Left lobe of liver (tissue), 2 donors: ENCODE measurements around the gene CCDC192. TPM values are rescaled to one million over a fixed set of nuclear protein-coding genes. Genes with fewer than 3 reads are reported as not detected.

ENCODE experiments used
- ATAC-seq: fragments of 200-7000 bp; cut with Tn5 transposase; one replicate; pipeline ENCODE4 v1.9.1; 2020; ENCODE audit warnings: mild to moderate bottlenecking, moderate library complexity
- DNase-seq: peaks from one replicate; pipeline ENCODE4 v3.0.0-alpha.2; 2020; ENCODE audit warnings: low spot score
- total RNA-seq: library from RNA; stranded (reverse); gene quantifications from one replicate; pipeline ENCODE4 v1.2.1, GENCODE V29; 2021
- donor health status: DM: no; HTN: no; CAD: no; lungs with moderate emphysema.
- donor health status: DM: no; HTN: yes; CAD: no.

The CCDC192 gene
- total RNA-seq, 1 donor from 2014 or later, result not detected

DNA sequence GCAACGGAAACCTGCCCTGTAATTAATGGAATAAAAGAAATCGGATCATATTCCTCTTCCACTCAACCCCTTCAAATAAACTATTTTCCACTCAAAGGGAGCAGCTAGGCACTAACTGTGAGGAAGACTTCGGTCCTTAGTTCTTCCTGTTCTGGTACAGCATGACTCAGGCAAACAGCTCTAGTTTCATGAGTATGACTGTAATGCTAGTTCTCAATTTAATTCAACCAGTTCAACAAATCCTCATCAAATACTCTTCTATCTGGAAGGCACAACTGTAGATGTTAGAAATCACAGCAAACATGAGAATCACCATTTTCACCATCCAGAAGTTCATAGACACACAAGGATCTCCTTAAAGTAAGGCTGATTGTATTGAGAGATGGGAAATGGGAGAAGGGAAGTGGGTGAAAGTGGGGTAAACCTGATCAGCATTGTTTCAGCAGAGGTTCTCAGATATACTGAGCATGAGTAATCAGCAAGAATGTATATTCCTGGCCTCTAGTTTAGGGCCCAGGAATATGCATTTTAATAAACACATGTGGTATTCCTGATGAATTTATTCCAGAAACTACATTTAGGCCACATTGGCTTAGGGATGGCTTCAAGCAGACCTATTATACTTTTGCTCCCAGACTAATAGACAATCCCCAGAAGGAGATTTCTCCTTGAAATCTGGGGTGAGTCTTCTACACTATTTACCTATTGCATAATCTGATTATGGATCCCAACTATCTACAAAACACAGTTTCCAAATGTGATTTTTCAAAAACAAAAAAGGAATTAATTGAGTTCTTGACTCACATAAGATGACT, 239.3 kb downstream of the CCDC192 start:
- DNase-seq (no peak), ATAC-seq (no peak)

GRCh38 chr5:127943061-127943371, 239.8 kb downstream of the CCDC192 start:
- no peak for ATAC-seq
- no peak for DNase-seq

DNA sequence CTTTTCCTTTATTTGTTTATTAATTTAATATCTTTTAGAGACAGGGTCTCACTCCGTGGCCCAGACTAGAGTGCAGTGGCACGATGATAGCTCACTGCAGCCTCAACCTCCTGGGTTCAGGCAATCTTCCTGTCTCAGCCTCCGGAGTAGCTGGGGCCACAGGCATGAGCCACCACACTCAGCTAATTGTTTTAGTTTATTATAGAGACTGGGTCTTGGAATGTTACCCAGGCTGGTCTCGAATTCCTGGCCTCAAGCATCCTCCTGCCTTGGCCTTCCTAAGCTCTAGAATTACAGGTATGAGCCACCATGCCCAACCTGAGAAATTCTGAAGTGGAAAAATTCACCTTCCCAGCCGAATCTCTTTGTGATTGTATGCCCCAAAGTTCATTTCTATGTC, 240.9 kb downstream of the CCDC192 start:
- no peak for ATAC-seq
- no peak for DNase-seq

- ATAC-seq (no peak), DNase-seq (no peak)
These were observed 244.8 kb downstream of the CCDC192 start for GRCh38 chr5:127947941-127948340.

DNA sequence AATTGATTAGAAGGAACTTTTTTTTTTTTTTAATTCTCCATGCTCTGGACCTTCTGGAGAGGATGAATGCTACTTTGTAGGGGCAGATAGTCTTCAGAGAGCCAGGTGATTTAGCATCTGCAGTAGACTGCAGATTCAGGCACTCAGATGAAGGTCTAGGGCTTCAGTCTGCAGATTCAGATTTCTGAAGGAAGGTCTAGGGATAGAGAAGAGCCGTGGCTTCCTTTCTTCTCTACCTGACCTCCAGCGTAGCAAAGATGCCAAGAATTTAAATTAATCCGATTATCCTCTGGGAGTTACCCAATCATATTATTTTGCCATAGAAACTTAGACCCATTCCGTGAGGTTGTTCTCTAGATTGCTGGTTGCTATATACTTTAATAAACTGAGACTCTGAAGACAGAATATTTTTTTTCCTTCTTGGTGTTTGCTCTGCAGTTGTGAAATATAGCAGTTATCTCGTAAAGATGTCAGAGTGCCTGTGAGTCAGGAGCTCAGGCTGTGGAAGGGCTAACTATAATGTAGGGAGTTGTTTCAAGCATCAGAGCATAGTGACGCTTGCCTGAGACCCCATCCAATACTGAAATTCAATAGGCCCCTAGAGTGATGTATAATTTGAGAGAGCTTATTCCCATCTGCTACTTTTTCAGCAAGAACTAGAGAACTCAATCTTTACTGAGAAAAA, 247.7 kb downstream of the CCDC192 start:
- no peak for DNase-seq
- no peak for ATAC-seq

- DNase-seq, result no peak
- no peak for ATAC-seq
These were observed 248.6 kb downstream of the CCDC192 start for GRCh38 chr5:127951791-127952190.

GRCh38 chr5:127957183-127957582, 254.0 kb downstream of the CCDC192 start:
- ATAC-seq (no peak), DNase-seq (no peak)

GRCh38 chr5:127957701-127958239, 254.6 kb downstream of the CCDC192 start:
- DNase-seq (no peak), ATAC-seq (no peak)

- DNase-seq (no peak), ATAC-seq (no peak)
These were observed 255.3 kb downstream of the CCDC192 start for GRCh38 chr5:127958421-127959011.

DNA sequence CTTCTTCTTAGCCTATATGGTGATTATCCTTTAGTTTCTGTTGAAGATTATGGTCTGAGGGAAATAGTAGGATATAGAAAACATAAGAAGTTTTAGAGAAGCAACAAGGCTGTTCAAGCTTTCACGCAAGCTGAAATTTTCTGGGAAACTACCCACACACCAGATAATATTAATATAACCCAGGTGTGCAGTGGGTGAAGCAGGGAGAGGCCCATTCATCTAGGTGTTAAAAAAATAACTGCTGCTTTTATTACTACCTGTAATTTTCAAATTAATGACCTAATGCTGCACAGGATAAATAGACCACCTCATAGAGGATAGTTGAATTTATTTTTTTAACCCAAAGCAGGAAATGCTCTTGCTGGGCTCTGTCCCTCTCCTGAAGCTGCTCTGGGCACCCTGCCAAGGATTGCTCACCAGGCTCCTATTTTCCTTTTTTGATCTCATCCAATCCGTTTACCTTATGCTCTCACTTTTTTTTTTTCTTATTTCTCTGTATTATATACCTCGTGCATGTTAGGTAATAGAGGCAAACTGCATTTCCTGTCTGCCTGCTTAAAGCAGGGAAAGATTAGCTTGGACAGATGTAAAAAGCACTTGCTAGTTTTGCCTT, 256.1 kb downstream of the CCDC192 start:
- ATAC-seq, result no peak
- no peak for DNase-seq

DNA sequence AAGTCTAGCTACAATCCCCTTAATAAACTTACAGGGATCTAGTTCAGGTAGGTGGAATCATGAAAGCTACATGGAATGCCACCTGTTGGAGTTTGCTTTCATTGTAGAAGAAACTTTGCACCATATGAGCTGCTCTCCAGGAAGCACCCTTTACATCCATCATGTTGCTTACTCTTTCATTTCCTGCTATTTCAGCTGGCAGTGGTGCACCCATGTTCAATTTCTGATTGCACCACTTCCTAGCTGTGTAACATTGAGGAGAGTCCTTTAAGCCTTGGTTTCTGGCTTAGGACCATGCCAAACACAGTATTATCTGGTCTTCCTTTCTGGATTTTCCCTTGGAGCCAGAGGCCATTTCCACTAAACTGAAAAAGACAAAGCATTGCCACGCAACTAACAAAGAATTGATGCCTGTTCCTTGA, 257.1 kb downstream of the CCDC192 start:
- ATAC-seq (peak; percentile 38), DNase-seq (no peak)

- ATAC-seq, result no peak
- no peak for DNase-seq
These were observed 258.0 kb downstream of the CCDC192 start for GRCh38 chr5:127961006-127961762.

DNA sequence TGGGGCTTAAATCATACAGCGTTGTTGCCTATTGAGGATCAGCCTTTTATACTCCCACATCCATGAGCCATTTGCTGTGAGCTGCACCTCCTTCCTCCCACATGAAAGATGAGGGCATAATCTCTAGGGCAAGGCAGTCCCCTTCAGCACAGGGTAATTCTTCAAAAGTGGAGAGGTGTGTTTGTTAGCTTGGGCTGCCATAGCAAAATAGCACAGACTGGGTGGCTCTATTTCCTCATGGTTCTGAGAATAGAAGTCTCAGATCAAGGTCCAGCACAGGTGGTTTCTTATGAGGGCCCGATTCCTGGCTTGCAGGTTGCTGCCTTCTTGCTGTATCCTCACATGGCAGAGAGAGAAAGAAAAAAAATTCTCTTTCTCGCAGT, 258.6 kb downstream of the CCDC192 start:
- ATAC-seq, result no peak

GRCh38 chr5:127962491-127962890, 259.3 kb downstream of the CCDC192 start:
- no peak for DNase-seq
- ATAC-seq, result no peak

More for the DNA sequence above, 258.6 kb downstream of the CCDC192 start:
- DNase-seq, result no peak

GRCh38 chr5:127963233-127963632, 260.0 kb downstream of the CCDC192 start:
- ATAC-seq, result no peak
- no peak for DNase-seq

- no peak for DNase-seq
- ATAC-seq, result no peak
These were observed 260.7 kb downstream of the CCDC192 start for GRCh38 chr5:127963931-127964330.

- no peak for DNase-seq
- no peak for ATAC-seq
These were observed 264.3 kb downstream of the CCDC192 start for GRCh38 chr5:127967323-127967982.

DNA sequence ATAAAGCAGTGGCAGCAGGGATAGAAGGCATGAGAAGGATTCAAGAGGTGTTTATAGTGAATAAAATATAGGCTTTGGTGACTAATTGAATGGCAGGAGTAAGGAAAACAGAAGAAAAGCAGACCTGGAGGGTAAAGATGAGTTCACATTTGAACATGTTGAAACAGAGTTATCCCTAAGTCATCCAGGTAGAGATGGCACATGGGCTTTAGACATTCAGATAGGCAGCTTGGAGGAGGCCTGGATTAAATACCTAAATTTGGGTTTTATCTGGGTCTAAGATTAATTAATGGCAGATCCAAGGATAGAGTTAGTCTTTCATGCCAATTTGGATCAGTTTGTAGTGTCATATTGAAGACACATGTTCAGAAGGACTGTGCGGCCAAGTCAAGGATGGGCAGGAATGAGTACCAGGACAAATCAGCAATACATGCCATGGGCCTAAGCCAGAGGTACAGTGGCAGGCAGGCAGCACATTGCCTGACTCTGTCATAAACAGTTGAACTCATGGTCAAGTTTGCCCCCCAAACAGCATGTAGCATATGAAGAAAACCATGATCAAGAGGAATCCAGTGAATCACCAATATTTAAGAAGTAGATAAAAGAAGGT, 264.9 kb downstream of the CCDC192 start:
- ATAC-seq (no peak), DNase-seq (no peak)

DNA sequence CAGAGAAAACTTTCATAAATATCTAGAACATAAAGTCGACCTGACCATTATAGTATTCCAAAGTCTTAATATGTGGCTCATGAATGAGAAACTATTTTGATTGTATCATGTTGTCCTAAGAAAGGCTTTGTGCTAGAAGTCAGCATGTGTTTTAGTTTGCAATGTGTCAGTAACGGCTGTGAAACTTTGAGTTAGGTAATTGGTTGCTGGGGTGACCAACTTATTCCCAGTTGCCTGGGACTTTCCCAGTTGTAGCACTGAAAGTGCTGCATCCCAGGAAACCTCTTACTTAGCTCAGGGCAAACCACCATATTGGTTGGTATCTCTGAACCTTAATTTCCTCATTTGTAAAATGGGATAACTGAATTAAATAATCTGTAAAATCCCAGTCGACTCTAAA, 265.8 kb downstream of the CCDC192 start:
- DNase-seq, result no peak
- no peak for ATAC-seq

DNA sequence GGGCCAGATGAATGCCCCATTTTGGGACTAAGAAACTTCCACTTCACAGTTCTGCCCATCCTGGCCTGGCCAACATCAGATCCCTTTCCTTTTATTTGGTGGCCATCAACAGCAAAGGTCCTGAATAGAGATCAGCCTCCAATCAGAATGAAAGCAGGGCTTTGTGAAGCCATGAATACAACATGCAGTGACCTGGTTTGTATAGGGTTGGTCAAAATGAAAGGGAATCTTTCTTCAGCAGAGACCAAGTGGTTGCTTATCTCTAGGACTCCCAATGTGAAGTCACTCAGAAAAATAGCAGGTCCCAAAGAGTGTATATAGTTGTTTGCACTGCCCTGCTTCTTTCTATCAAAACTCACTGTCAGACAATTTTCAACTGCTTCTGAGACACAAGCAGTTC, 266.5 kb downstream of the CCDC192 start:
- DNase-seq (no peak), ATAC-seq (no peak)
